ENCODE measurements around the gene GAREM2.

The GAREM2 gene

GRCh38 chr2:26169681-26170414, 3.0 kb upstream of the GAREM2 start:
- DNase-seq = no peak

- no peak for DNase-seq
Measured at GRCh38 chr2:26170795-26171194, 2.1 kb upstream of the GAREM2 start.

GRCh38 chr2:26172189-26172870, 558 bp upstream of the GAREM2 start:
- DNase-seq = no peak

GRCh38 chr2:26173776-26174482, 1.0 kb downstream of the GAREM2 start:
- no peak for DNase-seq

GRCh38 chr2:26174691-26175465, 2.0 kb downstream of the GAREM2 start:
- no peak for DNase-seq

GRCh38 chr2:26175466-26176278, 2.8 kb downstream of the GAREM2 start:
- DNase-seq = no peak

- DNase-seq = no peak
Measured at GRCh38 chr2:26176279-26176615, 3.4 kb downstream of the GAREM2 start.

GRCh38 chr2:26177122-26177521, 4.2 kb downstream of the GAREM2 start:
- no peak for DNase-seq

GRCh38 chr2:26178246-26178645, 5.4 kb downstream of the GAREM2 start:
- DNase-seq = no peak

- no peak for DNase-seq
Measured at GRCh38 chr2:26178746-26179436, 6.0 kb downstream of the GAREM2 start.

GRCh38 chr2:26179446-26179913, 6.6 kb downstream of the GAREM2 start:
- no peak for DNase-seq

- DNase-seq = no peak
Measured at GRCh38 chr2:26182441-26182840, 9.6 kb downstream of the GAREM2 start.

GRCh38 chr2:26182887-26183630, 10.2 kb downstream of the GAREM2 start:
- DNase-seq = no peak

GRCh38 chr2:26184121-26184520, 11.2 kb downstream of the GAREM2 start:
- no peak for DNase-seq

- DNase-seq = no peak
Measured at GRCh38 chr2:26184555-26185303, 11.8 kb downstream of the GAREM2 start.

GRCh38 chr2:26185304-26185928, 12.5 kb downstream of the GAREM2 start:
- DNase-seq = no peak

GRCh38 chr2:26185954-26186770, 13.3 kb downstream of the GAREM2 start:
- no peak for DNase-seq

GRCh38 chr2:26187114-26187513, 14.2 kb downstream of the GAREM2 start:
- no peak for DNase-seq
